ENCODE results near the gene SCFD2. TPM values are rescaled to one million over a fixed set of nuclear protein-coding genes. Genes with fewer than 3 reads are reported as not detected.

The SCFD2 gene
- polyA plus RNA-seq, 1 donor from 2014 or later: 5.0 TPM

DNA sequence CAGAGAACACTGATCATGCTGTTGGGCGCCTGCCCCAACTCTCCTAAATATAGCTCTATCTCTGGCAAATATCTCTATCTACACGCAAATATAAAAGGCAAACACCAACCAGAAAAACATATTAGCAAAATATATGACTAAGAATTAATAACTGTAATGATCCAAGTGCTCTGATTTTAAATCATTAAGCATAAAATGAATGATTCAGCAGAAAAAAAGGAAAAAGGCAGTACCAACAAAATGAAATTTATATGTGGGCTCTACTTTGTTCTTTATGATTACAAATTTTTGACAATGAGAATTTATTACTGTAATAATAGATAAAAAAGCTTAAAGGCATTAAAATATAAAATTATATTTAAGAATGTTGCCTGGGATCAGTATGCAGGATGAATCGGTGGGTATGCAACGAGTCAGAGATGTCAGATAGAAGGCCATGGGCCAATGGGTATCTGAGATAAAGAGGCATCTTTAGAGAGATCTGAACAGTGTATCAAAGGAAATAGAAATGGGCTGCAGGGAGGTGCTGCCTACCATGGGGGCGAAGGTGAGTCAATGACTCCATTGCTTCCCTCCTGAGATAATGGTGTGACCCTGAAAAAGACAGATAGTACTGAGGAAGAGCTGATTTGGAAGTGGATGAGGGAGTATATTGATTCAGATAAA, 234.8 kb downstream of the SCFD2 start:
- Histone ChIP-seq H3K9ac (ENCODE audit: low read length) (no peak overlapping the region), H3K9me2 (ENCODE audit: insufficient read depth, low read length) (no peaks in the 10 kb centered on the region)
- TF ChIP-seq SMC3 (conservative IDR thresholded peaks at IDR 0.05; ENCODE audit: poor library complexity): no peak
- TF ChIP-seq EZH2 (IDR thresholded peaks at IDR 0.05; ENCODE audit: borderline replicate concordance, insufficient read depth, low read length, poor library complexity, severe bottlenecking): no peak

DNA sequence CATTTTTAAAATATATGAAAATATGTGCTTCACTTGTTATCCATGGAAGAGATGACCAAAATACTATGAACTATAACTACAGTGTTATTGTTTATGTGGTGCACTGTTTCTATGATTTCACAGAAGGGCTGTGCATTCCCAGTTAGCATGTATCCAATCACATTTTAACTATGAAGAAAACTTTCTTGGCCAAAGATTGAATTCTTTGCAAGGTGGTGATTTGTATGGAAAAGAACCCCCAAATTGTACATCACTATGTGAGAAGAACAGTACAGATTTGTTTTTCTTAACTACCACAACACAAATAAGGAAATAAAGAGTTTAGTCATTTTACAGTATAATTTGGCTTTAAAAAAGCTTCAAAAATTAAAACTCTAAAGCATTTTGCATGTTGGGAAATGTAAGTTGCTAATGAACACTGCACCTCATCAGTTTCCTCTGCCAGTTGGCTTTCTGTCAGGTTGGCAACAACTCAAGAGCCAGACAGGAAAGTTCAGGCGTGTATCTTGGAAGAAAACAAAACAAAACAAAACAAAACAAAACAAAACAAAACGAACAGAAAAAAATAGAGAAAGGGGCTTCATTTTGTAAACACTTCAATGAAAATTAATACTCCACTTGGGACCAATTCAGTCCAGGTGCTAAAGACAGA, 237.0 kb downstream of the SCFD2 start:
- Histone ChIP-seq H3F3A (ENCODE audit: insufficient read depth, low read length, poor library complexity, severe bottlenecking) (no peaks in the 10 kb centered on the region), H3K79me2 (replicated peaks; ENCODE audit: insufficient read depth, low read length) (no peaks in the 10 kb centered on the region), H3K9me2 (ENCODE audit: insufficient read depth, low read length) (no peaks in the 10 kb centered on the region), H3K9ac (ENCODE audit: low read length) (no peak overlapping the region), H3K4me2 (ENCODE audit: low read length) (no peak overlapping the region), H4K20me1 (ENCODE audit: insufficient read depth) (no peaks in the 10 kb centered on the region), H3K27ac (ENCODE audit: low read length) (no peak overlapping the region), H3K36me3 (ENCODE audit: insufficient read depth, low read length) (no peaks in the 10 kb centered on the region), H2AFZ (ENCODE audit: low read depth, low read length) (no peak overlapping the region), H3K9me3 (ENCODE audit: low read length) (no peaks in the 10 kb centered on the region), H3K4me3 (ENCODE audit: low read length) (no peak overlapping the region), H3K27me3 (ENCODE audit: insufficient read depth, low read depth, low read length) (no peaks in the 10 kb centered on the region)
- TF ChIP-seq SMC3 (conservative IDR thresholded peaks at IDR 0.05; ENCODE audit: poor library complexity): no peak
- TF ChIP-seq MXI1 (conservative IDR thresholded peaks at IDR 0.05; ENCODE audit: poor library complexity, severe bottlenecking): no peak
- no peak for TF ChIP-seq POLR2AphosphoS5 (IDR thresholded peaks at IDR 0.05)
- no peak for TF ChIP-seq TAF1 (IDR thresholded peaks at IDR 0.05; ENCODE audit: low read depth)
- no peak for TF ChIP-seq RAD21 (conservative IDR thresholded peaks at IDR 0.05)
- no peak for TF ChIP-seq EZH2 (IDR thresholded peaks at IDR 0.05; ENCODE audit: borderline replicate concordance, insufficient read depth, low read length, poor library complexity, severe bottlenecking)
- TF ChIP-seq, protein P1, sequence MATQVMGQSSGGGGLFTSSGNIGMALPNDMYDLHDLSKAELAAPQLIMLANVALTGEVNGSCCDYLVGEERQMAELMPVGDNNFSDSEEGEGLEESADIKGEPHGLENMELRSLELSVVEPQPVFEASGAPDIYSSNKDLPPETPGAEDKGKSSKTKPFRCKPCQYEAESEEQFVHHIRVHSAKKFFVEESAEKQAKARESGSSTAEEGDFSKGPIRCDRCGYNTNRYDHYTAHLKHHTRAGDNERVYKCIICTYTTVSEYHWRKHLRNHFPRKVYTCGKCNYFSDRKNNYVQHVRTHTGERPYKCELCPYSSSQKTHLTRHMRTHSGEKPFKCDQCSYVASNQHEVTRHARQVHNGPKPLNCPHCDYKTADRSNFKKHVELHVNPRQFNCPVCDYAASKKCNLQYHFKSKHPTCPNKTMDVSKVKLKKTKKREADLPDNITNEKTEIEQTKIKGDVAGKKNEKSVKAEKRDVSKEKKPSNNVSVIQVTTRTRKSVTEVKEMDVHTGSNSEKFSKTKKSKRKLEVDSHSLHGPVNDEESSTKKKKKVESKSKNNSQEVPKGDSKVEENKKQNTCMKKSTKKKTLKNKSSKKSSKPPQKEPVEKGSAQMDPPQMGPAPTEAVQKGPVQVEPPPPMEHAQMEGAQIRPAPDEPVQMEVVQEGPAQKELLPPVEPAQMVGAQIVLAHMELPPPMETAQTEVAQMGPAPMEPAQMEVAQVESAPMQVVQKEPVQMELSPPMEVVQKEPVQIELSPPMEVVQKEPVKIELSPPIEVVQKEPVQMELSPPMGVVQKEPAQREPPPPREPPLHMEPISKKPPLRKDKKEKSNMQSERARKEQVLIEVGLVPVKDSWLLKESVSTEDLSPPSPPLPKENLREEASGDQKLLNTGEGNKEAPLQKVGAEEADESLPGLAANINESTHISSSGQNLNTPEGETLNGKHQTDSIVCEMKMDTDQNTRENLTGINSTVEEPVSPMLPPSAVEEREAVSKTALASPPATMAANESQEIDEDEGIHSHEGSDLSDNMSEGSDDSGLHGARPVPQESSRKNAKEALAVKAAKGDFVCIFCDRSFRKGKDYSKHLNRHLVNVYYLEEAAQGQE (IDR thresholded peaks at IDR 0.05; ENCODE audit: borderline replicate concordance): no peak
- no peak for TF ChIP-seq EP300 (conservative IDR thresholded peaks at IDR 0.05; ENCODE audit: poor library complexity, severe bottlenecking)
- TF ChIP-seq, protein P2, sequence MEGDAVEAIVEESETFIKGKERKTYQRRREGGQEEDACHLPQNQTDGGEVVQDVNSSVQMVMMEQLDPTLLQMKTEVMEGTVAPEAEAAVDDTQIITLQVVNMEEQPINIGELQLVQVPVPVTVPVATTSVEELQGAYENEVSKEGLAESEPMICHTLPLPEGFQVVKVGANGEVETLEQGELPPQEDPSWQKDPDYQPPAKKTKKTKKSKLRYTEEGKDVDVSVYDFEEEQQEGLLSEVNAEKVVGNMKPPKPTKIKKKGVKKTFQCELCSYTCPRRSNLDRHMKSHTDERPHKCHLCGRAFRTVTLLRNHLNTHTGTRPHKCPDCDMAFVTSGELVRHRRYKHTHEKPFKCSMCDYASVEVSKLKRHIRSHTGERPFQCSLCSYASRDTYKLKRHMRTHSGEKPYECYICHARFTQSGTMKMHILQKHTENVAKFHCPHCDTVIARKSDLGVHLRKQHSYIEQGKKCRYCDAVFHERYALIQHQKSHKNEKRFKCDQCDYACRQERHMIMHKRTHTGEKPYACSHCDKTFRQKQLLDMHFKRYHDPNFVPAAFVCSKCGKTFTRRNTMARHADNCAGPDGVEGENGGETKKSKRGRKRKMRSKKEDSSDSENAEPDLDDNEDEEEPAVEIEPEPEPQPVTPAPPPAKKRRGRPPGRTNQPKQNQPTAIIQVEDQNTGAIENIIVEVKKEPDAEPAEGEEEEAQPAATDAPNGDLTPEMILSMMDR (IDR thresholded peaks at IDR 0.05; ENCODE audit: poor library complexity, severe bottlenecking): no peak

More for the DNA sequence above, 234.8 kb downstream of the SCFD2 start:
- Histone ChIP-seq H3K27me3 (ENCODE audit: insufficient read depth, low read depth, low read length) (no peaks in the 10 kb centered on the region), H3K27ac (ENCODE audit: low read length) (no peak overlapping the region), H3K79me2 (replicated peaks; ENCODE audit: insufficient read depth, low read length) (no peaks in the 10 kb centered on the region), H2AFZ (ENCODE audit: low read depth, low read length) (no peak overlapping the region), H3K4me2 (ENCODE audit: low read length) (no peak overlapping the region), H3K9me3 (ENCODE audit: low read length) (no peaks in the 10 kb centered on the region), H3F3A (ENCODE audit: insufficient read depth, low read length, poor library complexity, severe bottlenecking) (no peaks in the 10 kb centered on the region), H3K36me3 (ENCODE audit: insufficient read depth, low read length) (no peaks in the 10 kb centered on the region), H3K4me3 (ENCODE audit: low read length) (no peak overlapping the region), H4K20me1 (ENCODE audit: insufficient read depth) (no peaks in the 10 kb centered on the region)
